ENCODE results near the gene POC1B.

Gene POC1B

GRCh38 chr12:89493670-89494302, 32.1 kb downstream of the POC1B start:
- Histone ChIP-seq H2AK5ac (ENCODE audit: low read length) (no peak overlapping the region), H3K4me2 (ENCODE audit: low read length) (no peak overlapping the region), H3K27ac (ENCODE audit: low read depth, low read length) (no peak overlapping the region), H3K4me3 (ENCODE audit: low read length) (no peak overlapping the region), H3K23ac (ENCODE audit: low read length) (no peak overlapping the region), H3K9ac (ENCODE audit: low read length) (no peak overlapping the region), H3K79me1 (ENCODE audit: low read length) (no peaks in the 10 kb centered on the region), H2BK5ac (ENCODE audit: low read length) (no peak overlapping the region), H3K4me1 (ENCODE audit: control insufficient read depth, low read depth, low read length) (no peaks in the 10 kb centered on the region), H2BK15ac (replicated peaks; ENCODE audit: low read depth) (no peak overlapping the region), H3K4ac (ENCODE audit: low read depth, low read length) (no peak overlapping the region), H2BK120ac (ENCODE audit: low read depth, low read length) (no peak overlapping the region), H3K36me3 (ENCODE audit: control insufficient read depth, insufficient read depth, low read length) (no peaks in the 10 kb centered on the region), H3K18ac (ENCODE audit: low read length) (no peak overlapping the region), H3K56ac (ENCODE audit: low read length) (no peak overlapping the region), H3K79me2 (ENCODE audit: control insufficient read depth, insufficient read depth, low read length) (no peaks in the 10 kb centered on the region), H3K27me3 (ENCODE audit: insufficient read depth, low read length, poor library complexity) (no peaks in the 10 kb centered on the region), H4K8ac (ENCODE audit: low read depth, low read length) (no peak overlapping the region), H4K5ac (ENCODE audit: low read length) (no peak overlapping the region)
- WGBS (ENCODE audit: extremely low coverage, insufficient coverage, low lambda C conversion rate): no CpG with 5 or more reads among the region's 5 CpGs
- no peak for DNase-seq

DNA sequence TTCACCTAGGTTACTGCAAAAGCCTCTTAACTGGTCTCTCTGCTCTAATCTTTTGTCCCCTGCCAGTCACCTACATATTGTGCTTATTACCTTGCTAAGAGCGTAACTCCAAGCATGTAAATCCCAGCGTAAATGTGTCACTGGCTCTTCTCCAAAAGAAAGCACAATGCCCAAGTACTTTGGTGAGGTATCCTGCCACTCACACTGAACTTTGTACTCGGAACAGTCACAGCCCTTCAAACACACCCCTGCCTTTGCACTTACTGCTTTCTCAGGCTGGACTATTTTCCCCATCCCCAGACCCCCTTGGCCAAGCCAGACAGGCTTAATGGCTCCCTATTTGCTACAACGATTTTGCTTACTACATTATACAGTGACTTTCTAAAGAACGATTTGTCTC, 33.0 kb downstream of the POC1B start:
- H3K27me3 ChIP-seq (ENCODE audit: insufficient read depth, low read length, poor library complexity): no peaks in the 10 kb centered on the region
- no peak overlapping the region for H3K4me3 ChIP-seq (ENCODE audit: low read length)
- no peak overlapping the region for H2BK15ac ChIP-seq (replicated peaks; ENCODE audit: low read depth)
- H2AK5ac ChIP-seq (ENCODE audit: low read length): no peak overlapping the region
- no peaks in the 10 kb centered on the region for H3K79me2 ChIP-seq (ENCODE audit: control insufficient read depth, insufficient read depth, low read length)
- H3K18ac ChIP-seq (ENCODE audit: low read length): no peak overlapping the region
- H3K23ac ChIP-seq (ENCODE audit: low read length): no peak overlapping the region
- H3K56ac ChIP-seq (ENCODE audit: low read length): no peak overlapping the region
- H4K5ac ChIP-seq (ENCODE audit: low read length): no peak overlapping the region
- H3K36me3 ChIP-seq (ENCODE audit: control insufficient read depth, insufficient read depth, low read length): no peaks in the 10 kb centered on the region
- no peak overlapping the region for H4K8ac ChIP-seq (ENCODE audit: low read depth, low read length)
- H3K4me2 ChIP-seq (ENCODE audit: low read length): no peak overlapping the region
- H2BK120ac ChIP-seq (ENCODE audit: low read depth, low read length): no peak overlapping the region
- no peaks in the 10 kb centered on the region for H3K79me1 ChIP-seq (ENCODE audit: low read length)
- no peak for DNase-seq
- no peak overlapping the region for H3K4ac ChIP-seq (ENCODE audit: low read depth, low read length)
- H2BK5ac ChIP-seq (ENCODE audit: low read length): no peak overlapping the region
- no peak overlapping the region for H3K27ac ChIP-seq (ENCODE audit: low read depth, low read length)
- no peaks in the 10 kb centered on the region for H3K4me1 ChIP-seq (ENCODE audit: control insufficient read depth, low read depth, low read length)
- no CpG with 5 or more reads among the region's 5 CpGs for WGBS (ENCODE audit: extremely low coverage, insufficient coverage, low lambda C conversion rate)
- no peak overlapping the region for H3K9ac ChIP-seq (ENCODE audit: low read length)

DNA sequence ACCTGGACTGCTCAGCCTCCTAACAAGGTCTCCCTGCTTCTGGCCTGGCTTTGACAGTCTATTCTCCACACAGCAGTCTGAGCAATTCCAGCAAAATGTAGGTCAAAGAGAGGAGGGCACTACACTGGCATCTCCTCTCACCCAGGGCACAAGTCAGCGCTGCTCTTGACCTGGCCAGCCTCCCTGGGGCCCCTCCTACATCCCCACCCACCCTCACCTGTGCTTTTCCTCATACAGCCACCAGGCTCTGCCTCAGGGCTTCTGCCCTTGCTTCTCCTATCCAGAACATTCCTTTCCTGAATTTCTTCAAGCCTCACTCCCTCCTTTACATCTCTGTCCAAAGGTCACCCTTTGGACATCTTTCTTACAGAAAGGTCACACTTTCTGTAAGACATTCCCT, 34.9 kb downstream of the POC1B start:
- no peaks in the 10 kb centered on the region for H3K27me3 ChIP-seq (ENCODE audit: insufficient read depth, low read length, poor library complexity)
- H2AK5ac ChIP-seq (ENCODE audit: low read length): no peak overlapping the region
- H3K36me3 ChIP-seq (ENCODE audit: control insufficient read depth, insufficient read depth, low read length): no peaks in the 10 kb centered on the region
- H3K27ac ChIP-seq (ENCODE audit: low read depth, low read length): no peak overlapping the region
- H4K8ac ChIP-seq (ENCODE audit: low read depth, low read length): no peak overlapping the region
- WGBS (ENCODE audit: extremely low coverage, insufficient coverage, low lambda C conversion rate): no CpG with 5 or more reads among the region's 1 CpG
- no peak overlapping the region for H3K23ac ChIP-seq (ENCODE audit: low read length)
- no peak overlapping the region for H3K9ac ChIP-seq (ENCODE audit: low read length)
- no peak overlapping the region for H3K56ac ChIP-seq (ENCODE audit: low read length)
- no peak overlapping the region for H3K4me3 ChIP-seq (ENCODE audit: low read length)
- H2BK120ac ChIP-seq (ENCODE audit: low read depth, low read length): no peak overlapping the region
- no peak overlapping the region for H2BK15ac ChIP-seq (replicated peaks; ENCODE audit: low read depth)
- H3K18ac ChIP-seq (ENCODE audit: low read length): no peak overlapping the region
- H4K5ac ChIP-seq (ENCODE audit: low read length): no peak overlapping the region
- no peak overlapping the region for H2BK5ac ChIP-seq (ENCODE audit: low read length)
- H3K4me1 ChIP-seq (ENCODE audit: control insufficient read depth, low read depth, low read length): no peaks in the 10 kb centered on the region
- H3K79me2 ChIP-seq (ENCODE audit: control insufficient read depth, insufficient read depth, low read length): no peaks in the 10 kb centered on the region
- H3K4ac ChIP-seq (ENCODE audit: low read depth, low read length): no peak overlapping the region
- H3K79me1 ChIP-seq (ENCODE audit: low read length): no peaks in the 10 kb centered on the region
- no peak overlapping the region for H3K4me2 ChIP-seq (ENCODE audit: low read length)
- DNase-seq: no peak

DNA sequence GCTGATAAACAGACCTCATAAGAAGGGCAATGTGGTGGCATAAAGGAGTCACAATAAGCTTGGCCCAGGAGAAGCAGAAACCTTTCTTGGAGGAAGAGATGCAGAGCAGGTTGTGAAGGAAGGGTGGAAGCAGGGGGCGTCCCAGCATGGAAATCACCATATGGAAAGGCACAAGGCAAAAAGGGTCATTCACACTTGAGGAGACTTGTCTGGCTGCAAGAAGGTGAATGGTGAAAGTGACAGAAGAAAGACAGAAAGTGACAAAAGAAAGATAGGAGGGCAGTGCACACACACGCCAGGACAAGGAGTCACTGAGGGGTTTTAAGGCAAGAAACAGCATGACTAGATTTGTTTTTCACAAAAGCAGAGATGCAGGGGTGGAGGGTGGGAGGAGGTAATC, 39.6 kb downstream of the POC1B start:
- no peak for DNase-seq
- Histone ChIP-seq H3K4me1 (ENCODE audit: control insufficient read depth, low read depth, low read length) (no peaks in the 10 kb centered on the region), H3K27ac (ENCODE audit: low read depth, low read length) (no peak overlapping the region), H3K23ac (ENCODE audit: low read length) (no peak overlapping the region), H3K4me2 (ENCODE audit: low read length) (no peak overlapping the region), H4K5ac (ENCODE audit: low read length) (no peak overlapping the region), H3K79me2 (ENCODE audit: control insufficient read depth, insufficient read depth, low read length) (no peaks in the 10 kb centered on the region), H3K56ac (ENCODE audit: low read length) (no peak overlapping the region), H3K9ac (ENCODE audit: low read length) (no peak overlapping the region), H2BK120ac (ENCODE audit: low read depth, low read length) (no peak overlapping the region), H3K4me3 (ENCODE audit: low read length) (no peak overlapping the region), H2BK5ac (ENCODE audit: low read length) (no peak overlapping the region), H3K4ac (ENCODE audit: low read depth, low read length) (no peak overlapping the region), H3K18ac (ENCODE audit: low read length) (no peak overlapping the region), H2AK5ac (ENCODE audit: low read length) (no peak overlapping the region), H3K36me3 (ENCODE audit: control insufficient read depth, insufficient read depth, low read length) (no peaks in the 10 kb centered on the region), H3K79me1 (ENCODE audit: low read length) (no peaks in the 10 kb centered on the region), H3K27me3 (ENCODE audit: insufficient read depth, low read length, poor library complexity) (no peaks in the 10 kb centered on the region), H4K8ac (ENCODE audit: low read depth, low read length) (no peak overlapping the region), H2BK15ac (replicated peaks; ENCODE audit: low read depth) (no peak overlapping the region)
- no CpG with 5 or more reads among the region's 2 CpGs for WGBS (ENCODE audit: extremely low coverage, insufficient coverage, low lambda C conversion rate)

DNA sequence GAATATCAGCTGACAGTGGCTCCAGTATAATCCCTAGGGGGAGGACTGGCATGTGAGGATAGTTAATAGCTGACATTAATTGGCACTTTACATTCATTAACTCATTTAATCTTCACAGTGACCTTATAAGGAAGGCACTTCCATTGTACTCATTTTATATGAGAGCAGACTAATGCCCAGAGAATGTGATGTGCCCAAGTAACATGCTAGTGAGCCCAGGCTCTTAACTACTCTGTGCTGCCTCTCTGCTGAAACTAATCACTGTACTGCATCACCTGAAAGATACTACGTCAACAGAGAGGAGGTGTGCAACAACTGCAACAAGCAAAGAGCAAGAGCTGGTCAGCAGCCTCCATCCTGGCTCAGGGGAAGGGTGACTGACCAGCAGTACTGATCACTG, 41.4 kb downstream of the POC1B start:
- Histone ChIP-seq H3K36me3 (ENCODE audit: control insufficient read depth, insufficient read depth, low read length) (no peaks in the 10 kb centered on the region), H3K27ac (ENCODE audit: low read depth, low read length) (no peak overlapping the region), H3K79me1 (ENCODE audit: low read length) (no peaks in the 10 kb centered on the region), H3K18ac (ENCODE audit: low read length) (no peak overlapping the region), H4K5ac (ENCODE audit: low read length) (no peak overlapping the region), H3K79me2 (ENCODE audit: control insufficient read depth, insufficient read depth, low read length) (no peaks in the 10 kb centered on the region), H3K4me3 (ENCODE audit: low read length) (no peak overlapping the region), H3K27me3 (ENCODE audit: insufficient read depth, low read length, poor library complexity) (no peaks in the 10 kb centered on the region), H3K9ac (ENCODE audit: low read length) (no peak overlapping the region), H3K56ac (ENCODE audit: low read length) (no peak overlapping the region), H3K23ac (ENCODE audit: low read length) (no peak overlapping the region), H2AK5ac (ENCODE audit: low read length) (no peak overlapping the region), H4K8ac (ENCODE audit: low read depth, low read length) (no peak overlapping the region), H2BK120ac (ENCODE audit: low read depth, low read length) (no peak overlapping the region), H2BK5ac (ENCODE audit: low read length) (no peak overlapping the region), H3K4me1 (ENCODE audit: control insufficient read depth, low read depth, low read length) (no peaks in the 10 kb centered on the region), H3K4ac (ENCODE audit: low read depth, low read length) (no peak overlapping the region), H2BK15ac (replicated peaks; ENCODE audit: low read depth) (no peak overlapping the region), H3K4me2 (ENCODE audit: low read length) (no peak overlapping the region)
- DNase-seq: no peak
- no CpG with 5 or more reads among the region's 1 CpG for WGBS (ENCODE audit: extremely low coverage, insufficient coverage, low lambda C conversion rate)

- no peak overlapping the region for H3K27ac ChIP-seq (ENCODE audit: low read depth, low read length)
- H3K23ac ChIP-seq (ENCODE audit: low read length): no peak overlapping the region
- H3K4me3 ChIP-seq (ENCODE audit: low read length): no peak overlapping the region
- no peaks in the 10 kb centered on the region for H3K79me1 ChIP-seq (ENCODE audit: low read length)
- no CpG with 5 or more reads among the region's 2 CpGs for WGBS (ENCODE audit: extremely low coverage, insufficient coverage, low lambda C conversion rate)
- H3K36me3 ChIP-seq (ENCODE audit: control insufficient read depth, insufficient read depth, low read length): no peaks in the 10 kb centered on the region
- no peak for DNase-seq
- H3K56ac ChIP-seq (ENCODE audit: low read length): no peak overlapping the region
- H3K4ac ChIP-seq (ENCODE audit: low read depth, low read length): no peak overlapping the region
- no peaks in the 10 kb centered on the region for H3K79me2 ChIP-seq (ENCODE audit: control insufficient read depth, insufficient read depth, low read length)
- no peaks in the 10 kb centered on the region for H3K4me1 ChIP-seq (ENCODE audit: control insufficient read depth, low read depth, low read length)
- no peak overlapping the region for H3K4me2 ChIP-seq (ENCODE audit: low read length)
- no peak overlapping the region for H4K8ac ChIP-seq (ENCODE audit: low read depth, low read length)
- no peak overlapping the region for H2BK5ac ChIP-seq (ENCODE audit: low read length)
- no peak overlapping the region for H2BK15ac ChIP-seq (replicated peaks; ENCODE audit: low read depth)
- no peak overlapping the region for H4K5ac ChIP-seq (ENCODE audit: low read length)
- no peak overlapping the region for H3K18ac ChIP-seq (ENCODE audit: low read length)
- H3K27me3 ChIP-seq (ENCODE audit: insufficient read depth, low read length, poor library complexity): no peaks in the 10 kb centered on the region
- H2BK120ac ChIP-seq (ENCODE audit: low read depth, low read length): no peak overlapping the region
- no peak overlapping the region for H3K9ac ChIP-seq (ENCODE audit: low read length)
- H2AK5ac ChIP-seq (ENCODE audit: low read length): no peak overlapping the region
Measured at GRCh38 chr12:89481213-89481914, 44.5 kb downstream of the POC1B start.
